Lung (tissue), 12 donors: Measurements from ENCODE around the gene GABARAPL2. TPM values are rescaled to one million over a fixed set of nuclear protein-coding genes. Genes with fewer than 3 reads are reported as not detected.

Experiments
- ATAC-seq: fragments of 200-7000 bp; cut with Tn5 transposase; one replicate; pipeline ENCODE4 v1.9.1; 2020; ENCODE audit warnings: moderate number of reproducible peaks; ENCODE audit not compliant: insufficient read depth, low FRiP score
- DNase-seq, 3 donors: peaks; one replicate each; pipeline ENCODE4 v3.0.0-alpha.2; 2013 to 2017
- H3K27ac ChIP-seq, 2 donors: one replicate each; pipeline ENCODE4 v1.5.1; 2013; ENCODE audit warnings: mild to moderate bottlenecking in 2 of 2, moderate library complexity in 2 of 2, control low read depth in 1 of 2, inconsistent platforms in 1 of 2, low read depth in 1 of 2, low read length in 1 of 2
- H3K27me3 ChIP-seq, 3 donors: one replicate each; pipeline ENCODE4 v1.5.1; 2013; ENCODE audit warnings: low read length in 2 of 3; ENCODE audit not compliant: control insufficient read depth in 3 of 3, insufficient read depth in 3 of 3
- H3K36me3 ChIP-seq, 4 donors: one replicate each; pipeline ENCODE4 v1.5.1; 2013; ENCODE audit warnings: low read length in 4 of 4, mild to moderate bottlenecking in 1 of 4, moderate library complexity in 1 of 4; ENCODE audit not compliant: control insufficient read depth in 4 of 4, insufficient read depth in 4 of 4
- H3K4me1 ChIP-seq, 5 donors: one replicate each; pipeline ENCODE4 v1.5.1; 2013; ENCODE audit warnings: low read length in 5 of 5, mild to moderate bottlenecking in 2 of 5, moderate library complexity in 1 of 5; ENCODE audit not compliant: control insufficient read depth in 5 of 5, insufficient read depth in 5 of 5
- H3K4me3 ChIP-seq: one replicate; pipeline ENCODE4 v1.5.1; 2013; ENCODE audit warnings: mild to moderate bottlenecking, control low read depth, moderate library complexity
- H3K9ac ChIP-seq, 2 donors: one replicate each; pipeline ENCODE4 v1.5.1; 2013; ENCODE audit warnings: low read length in 2 of 2, control low read depth in 1 of 2; ENCODE audit not compliant: insufficient read depth in 1 of 2
- H3K9me3 ChIP-seq, 4 donors: one replicate each; pipeline ENCODE4 v1.5.1; 2013; ENCODE audit warnings: low read length in 3 of 4, mild to moderate bottlenecking in 1 of 4, moderate library complexity in 1 of 4; ENCODE audit not compliant: control insufficient read depth in 4 of 4, insufficient read depth in 3 of 4
- WGBS, 2 donors: extraction: QIAGEN DNeasy Blood & Tissue Kit; methylation state at CpG; one replicate each; pipeline ENCODE4 v1.1.7; 2013; 5-methylcytosine and 5-hydroxymethylcytosine counted together
- polyA plus RNA-seq, 2 donors: library from polyadenylated mRNA; stranded (reverse); fragments of 200-250 nt; gene quantifications; one replicate each; pipeline ENCODE4 v1.2.1, GENCODE V29; 2013
- total RNA-seq, 2 donors: library from RNA; depleted of rRNA in 1 of 2; stranded (reverse); fragments of >200 nt in 1 of 2; gene quantifications; one replicate each; pipeline ENCODE4 v1.2.1, GENCODE V29; 2014 to 2021
- TF ChIP-seq, protein P1 (sequence below): IDR thresholded peaks from 2 replicates; pipeline ENCODE4 v1.5.1; 2012; ENCODE audit warnings: mild to moderate bottlenecking; ENCODE audit errors: control extremely low read depth, extremely low read depth
- donor health status: control.
- donor health status: control.
- donor health status: Bipolar disorder and iron deficiency.
- donor health status: healthy.
- donor health status: DM: yes; HTN: yes; CAD: no.

Gene GABARAPL2
- total and polyA plus RNA-seq, 4 donors, result 72.9 to 180 (median 104) TPM

DNA sequence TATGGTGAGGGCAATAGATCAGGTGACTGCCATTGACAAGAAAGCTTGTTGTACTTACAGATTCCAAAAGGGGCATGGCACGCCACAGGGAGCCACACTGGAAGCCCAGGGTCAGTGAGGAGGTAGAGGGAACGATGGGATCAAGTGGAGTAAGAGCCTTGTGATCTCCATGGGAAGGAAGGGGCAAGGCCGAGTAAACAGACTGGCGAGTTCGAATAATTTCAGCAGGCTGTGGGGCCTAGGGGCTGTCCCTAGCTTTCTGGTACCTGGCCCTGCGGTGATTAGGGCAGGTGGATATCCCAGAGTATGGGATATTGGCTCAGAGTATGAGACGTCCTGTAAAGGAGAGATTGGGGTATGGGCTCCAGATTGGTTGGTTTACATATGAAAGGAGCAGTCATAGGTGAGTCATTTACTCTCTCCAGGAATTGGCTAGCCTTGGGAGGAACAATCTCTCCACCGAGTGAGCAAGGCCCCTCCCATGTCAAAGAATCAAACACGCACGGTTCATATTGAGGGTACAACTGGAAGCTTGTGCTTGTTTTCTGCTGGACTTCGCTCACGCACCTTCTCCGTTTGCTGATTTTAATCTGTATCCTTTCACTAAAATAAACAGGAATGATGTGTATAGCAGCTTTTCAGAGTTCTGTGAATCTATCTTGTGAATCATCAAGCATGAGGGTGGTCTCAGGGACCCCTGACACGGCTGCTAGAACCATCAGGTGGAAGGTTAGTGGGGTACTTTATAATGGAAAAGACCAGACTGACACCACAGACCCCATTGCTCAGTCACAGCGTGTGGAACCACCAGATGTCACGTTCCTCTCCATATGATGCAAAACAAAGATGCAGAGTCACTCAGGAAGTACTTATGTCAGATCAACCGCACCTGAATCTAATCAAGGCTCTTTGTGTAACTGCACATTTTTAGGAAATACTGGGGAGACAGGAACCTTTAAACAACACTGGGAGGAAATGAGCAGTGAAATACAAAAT is 27.9 kb downstream of the GABARAPL2 start:
- 56 to 74% methylated on average over 17 of the region's 17 CpGs for WGBS, 2 donors
- peak in 2 of 3 donors; percentile 10 to 14 for DNase-seq
- H3K27me3 ChIP-seq, result no peaks in the 10 kb centered on the region
- peak overlapping the region in 1 of 2 donors; percentile 69 for H3K27ac ChIP-seq
- H3K4me1 ChIP-seq, result peaks cover 0 to 9% (median 7%) of the 10 kb centered on the region in 5 donors
- no peak overlapping the region for H3K9ac ChIP-seq
- ATAC-seq, result no peak
- H3K36me3 ChIP-seq, result peaks cover 4 to 12% (median 10%) of the 10 kb centered on the region in 4 donors
- H3K4me3 ChIP-seq, result no peak overlapping the region
- peaks cover 0 to 3% (median 1%) of the 10 kb centered on the region in 4 donors for H3K9me3 ChIP-seq
- TF ChIP-seq, protein P1, sequence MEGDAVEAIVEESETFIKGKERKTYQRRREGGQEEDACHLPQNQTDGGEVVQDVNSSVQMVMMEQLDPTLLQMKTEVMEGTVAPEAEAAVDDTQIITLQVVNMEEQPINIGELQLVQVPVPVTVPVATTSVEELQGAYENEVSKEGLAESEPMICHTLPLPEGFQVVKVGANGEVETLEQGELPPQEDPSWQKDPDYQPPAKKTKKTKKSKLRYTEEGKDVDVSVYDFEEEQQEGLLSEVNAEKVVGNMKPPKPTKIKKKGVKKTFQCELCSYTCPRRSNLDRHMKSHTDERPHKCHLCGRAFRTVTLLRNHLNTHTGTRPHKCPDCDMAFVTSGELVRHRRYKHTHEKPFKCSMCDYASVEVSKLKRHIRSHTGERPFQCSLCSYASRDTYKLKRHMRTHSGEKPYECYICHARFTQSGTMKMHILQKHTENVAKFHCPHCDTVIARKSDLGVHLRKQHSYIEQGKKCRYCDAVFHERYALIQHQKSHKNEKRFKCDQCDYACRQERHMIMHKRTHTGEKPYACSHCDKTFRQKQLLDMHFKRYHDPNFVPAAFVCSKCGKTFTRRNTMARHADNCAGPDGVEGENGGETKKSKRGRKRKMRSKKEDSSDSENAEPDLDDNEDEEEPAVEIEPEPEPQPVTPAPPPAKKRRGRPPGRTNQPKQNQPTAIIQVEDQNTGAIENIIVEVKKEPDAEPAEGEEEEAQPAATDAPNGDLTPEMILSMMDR, result no peak

DNA sequence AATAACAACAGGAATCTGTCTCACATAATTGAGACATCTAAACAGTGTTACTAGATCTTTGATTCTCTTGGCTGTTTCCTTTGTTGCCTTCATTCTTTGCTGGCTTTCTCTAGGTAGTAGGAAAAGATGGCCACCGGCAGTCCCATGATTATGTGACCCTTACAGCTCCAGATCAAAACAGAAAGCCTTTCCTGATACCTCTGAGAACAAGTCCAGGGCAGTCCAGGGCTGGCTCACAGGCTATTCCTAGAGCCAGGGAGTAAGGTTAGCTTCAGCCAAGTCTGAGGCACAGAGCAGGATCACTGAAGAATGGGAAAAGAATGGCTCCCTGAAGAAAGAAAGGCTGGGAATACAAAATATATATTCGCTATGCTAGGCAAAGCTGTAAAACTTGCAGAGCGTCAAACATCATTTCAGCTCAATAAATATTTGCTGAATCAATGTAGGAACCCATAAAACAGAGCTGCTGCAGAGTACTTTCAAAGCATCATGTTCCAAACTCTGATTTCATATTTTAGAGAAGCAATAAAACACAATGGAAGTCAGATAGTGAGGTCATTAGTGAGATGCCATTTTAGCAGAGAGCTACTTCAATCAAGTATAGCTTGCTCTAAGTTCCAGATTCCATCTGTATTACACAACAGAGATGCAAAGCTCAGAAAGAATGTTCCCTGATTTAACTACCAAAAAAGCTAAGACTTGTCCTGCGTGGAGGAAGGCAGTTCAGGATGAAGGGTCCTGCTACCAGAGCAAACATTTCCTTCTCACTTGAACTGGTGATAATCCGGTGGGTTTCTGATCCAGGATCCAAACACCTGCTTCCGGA is 33.5 kb downstream of the GABARAPL2 start:
- no peak overlapping the region for H3K27ac ChIP-seq
- no peak overlapping the region for H3K4me3 ChIP-seq
- no peak for ATAC-seq
- peaks cover 30 to 38% (median 33%) of the 10 kb centered on the region in 4 donors for H3K36me3 ChIP-seq
- no peak overlapping the region for H3K9ac ChIP-seq
- no peak for DNase-seq
- H3K9me3 ChIP-seq, result peaks cover 0 to 7% (median 3%) of the 10 kb centered on the region in 4 donors
- no peaks in the 10 kb centered on the region for H3K27me3 ChIP-seq
- H3K4me1 ChIP-seq, result no peaks in the 10 kb centered on the region
- TF ChIP-seq, protein P1, result no peak
- WGBS, 2 donors, result 90 to 96% methylated on average over 6 of the region's 6 CpGs

DNA sequence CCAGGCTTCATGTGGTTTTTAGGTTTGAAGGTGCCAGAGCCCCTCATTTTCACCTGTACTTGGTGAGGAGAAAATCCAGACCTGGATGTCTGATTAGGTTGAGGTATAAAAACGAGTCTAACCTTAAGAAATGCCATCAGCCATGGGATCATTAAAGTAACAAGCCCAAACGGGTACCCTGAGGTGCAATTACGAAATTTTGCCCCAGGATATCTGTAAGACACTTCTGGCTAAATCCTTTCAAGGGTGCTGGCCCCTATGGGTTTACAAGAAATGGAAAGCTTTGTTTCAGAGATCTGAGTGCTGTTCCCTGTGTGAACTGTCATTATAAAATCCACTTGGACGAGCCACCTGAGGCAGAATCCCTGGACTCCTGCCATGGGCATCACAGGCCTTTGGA is 37.1 kb downstream of the GABARAPL2 start:
- H3K9me3 ChIP-seq, result peaks cover 0 to 4% (median 1%) of the 10 kb centered on the region in 4 donors
- DNase-seq (no peak), ATAC-seq (no peak)
- no peak overlapping the region for H3K9ac ChIP-seq
- no peak overlapping the region for H3K27ac ChIP-seq
- H3K4me3 ChIP-seq, result no peak overlapping the region
- peaks cover 33 to 40% (median 38%) of the 10 kb centered on the region in 4 donors for H3K36me3 ChIP-seq
- H3K4me1 ChIP-seq, result no peaks in the 10 kb centered on the region
- TF ChIP-seq, protein P1, result no peak
- no peaks in the 10 kb centered on the region for H3K27me3 ChIP-seq
- 89 to 92% methylated on average over 4 of the region's 4 CpGs for WGBS, 2 donors
